Measurements from ENCODE around the gene MTRF1. TPM values are rescaled to one million over a fixed set of nuclear protein-coding genes. Genes with fewer than 3 reads are reported as not detected.

Gene MTRF1
- total and polyA plus RNA-seq, 2 of the 4 experiments (the other 2 are of a cell fraction) = 9.7 to 12.4 TPM

- Histone ChIP-seq H3K4me2 (ENCODE audit: low read depth, low read length) (no peak overlapping the region), H2BK120ac (ENCODE audit: low read depth, low read length) (no peak overlapping the region), H2BK20ac (ENCODE audit: low read depth, low read length) (no peak overlapping the region), H2BK5ac (ENCODE audit: low read depth, low read length, poor library complexity, severe bottlenecking) (no peak overlapping the region), H3K9me1 (ENCODE audit: insufficient read depth, low read length) (no peaks in the 10 kb centered on the region), H4K8ac (ENCODE audit: low read depth in 2 of 2, low read length in 2 of 2) (no peak overlapping the region), H2AFZ (replicated peaks; ENCODE audit: low read length, poor library complexity) (no peak overlapping the region), H3K27me3 (ENCODE audit: control insufficient read depth, insufficient read depth, low read length) (no peaks in the 10 kb centered on the region), H2AK5ac (ENCODE audit: low read depth, low read length) (no peak overlapping the region), H3K4me1 (ENCODE audit: control insufficient read depth, insufficient read depth, low read length) (no peaks in the 10 kb centered on the region), H4K91ac (ENCODE audit: insufficient read depth, low read depth, low read length) (no peak overlapping the region), H4K5ac (ENCODE audit: low read depth, low read length) (no peak overlapping the region), H4K20me1 (ENCODE audit: insufficient read depth, low read length) (no peaks in the 10 kb centered on the region), H3K9me3 (ENCODE audit: control insufficient read depth, insufficient read depth, low read length) (0 out of 2 replicates have a peak, but pooled peaks cover 2% of the 10 kb centered on the region), H3K18ac (ENCODE audit: low read depth, low read length) (no peak overlapping the region), H2AK9ac (replicated peaks; ENCODE audit: low read depth, low read length, poor library complexity) (no peak overlapping the region), H2BK15ac (ENCODE audit: low read depth, low read length) (no peak overlapping the region), H3K27ac (ENCODE audit: insufficient read depth, low read length) (no peak overlapping the region), H3K79me1 (ENCODE audit: low read depth in 1 of 2, low read length in 2 of 2) (no peaks in the 10 kb centered on the region), H3K4ac (ENCODE audit: low read depth, low read length) (no peak overlapping the region), H3K14ac (replicated peaks; ENCODE audit: low read depth, low read length) (no peak overlapping the region), H3K23ac (ENCODE audit: low read depth, low read length) (no peak overlapping the region), H3K56ac (ENCODE audit: extremely low read depth, insufficient read depth, low read length) (no peak overlapping the region), H3K4me3 (ENCODE audit: insufficient read depth, low read depth, low read length) (no peak overlapping the region), H3K9ac (ENCODE audit: low read depth, low read length) (no peak overlapping the region), H3K36me3 (ENCODE audit: control insufficient read depth, insufficient read depth, low read length) (no peaks in the 10 kb centered on the region)
- dilution Hi-C loops (cut with HindIII; ENCODE audit: low sequenced_read_pairs, unreplicated experiment) = no loop called here
- DNase-seq (peak; percentile 32), ATAC-seq (ENCODE audit: low read depth) (no peak)
- ChIA-PET POLR2A (ENCODE audit: unreplicated experiment) (no interaction called here), CTCF (no interaction called here)
- TF ChIP-seq MAFK (IDR thresholded peaks at IDR 0.05; ENCODE audit: low read depth, low read length) (peak; percentile 9; the same call in 1 of the 2 replicates), FOS (IDR thresholded peaks at IDR 0.05; ENCODE audit: low read depth, low read length) (no peak)
- 83% methylated on average over 1 of the region's 11 CpGs; no CpG with 5 or more reads in 1 of the 2 experiments for WGBS, 2 experiments (ENCODE audit: extremely low coverage in 2 of 2, insufficient read length in 1 of 2)
- intact Hi-C loops (cut with micrococcal nuclease) = no loop called here
- in situ Hi-C loops (cut with MboI; ENCODE audit: low sequenced_read_pairs) = no loop called here
- no TSS peak for BruUV-seq (replicated peaks)
Observed at GRCh38 chr13:41274881-41275280, 11.5 kb upstream of the MTRF1 start.

All from IMR-90 (cell line).